Measurements from ENCODE around the gene DPM2.

DNA sequence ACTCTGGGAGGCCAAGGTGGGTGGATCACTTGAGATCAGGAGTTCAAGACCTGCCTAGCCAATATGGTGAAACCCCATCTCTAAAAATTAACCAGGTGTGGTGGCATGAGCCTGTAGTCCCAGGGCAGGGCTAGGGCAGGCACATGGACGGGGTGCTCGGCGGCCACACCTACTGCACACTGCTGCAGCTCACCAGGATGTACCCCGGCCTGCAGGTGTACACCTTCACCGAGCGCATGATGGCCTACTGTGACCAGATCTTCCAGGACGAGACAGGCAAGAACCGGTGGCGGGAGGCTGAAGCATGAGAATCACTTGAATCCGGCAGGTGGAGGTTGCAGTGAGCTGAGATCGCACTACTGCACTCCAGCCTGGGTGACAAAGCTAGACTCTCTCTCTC is 24.0 kb downstream of the DPM2 start:
- no peak for TF ChIP-seq POLR2A (IDR thresholded peaks at IDR 0.05; ENCODE audit: low read depth, low read length)
- no peak for TF ChIP-seq TAF1 (IDR thresholded peaks at IDR 0.05; ENCODE audit: borderline replicate concordance, low read depth, low read length)
